Liver (tissue), 3 donors: ENCODE measurements around the gene IGLON5.

ENCODE experiments used
- EGR1 ChIP-seq, 2 donors: IDR thresholded peaks; 2 replicates each; pipeline ENCODE4 v1.6.1; 2016 to 2018; ENCODE audit warnings: antibody characterized with exemption in 2 of 2, low read depth in 2 of 2
- GABPA ChIP-seq, 2 donors: IDR thresholded peaks in 1 of 2; conservative IDR thresholded peaks in 1 of 2; 2 replicates each; pipeline ENCODE4 v1.6.1; 2016; ENCODE audit warnings: antibody characterized with exemption in 2 of 2, mild to moderate bottlenecking in 1 of 2, moderate library complexity in 1 of 2
- TF ChIP-seq, protein P1 (sequence below): fragments of 150-350 bp; IDR thresholded peaks from 2 replicates; pipeline ENCODE4 v1.5.1; 2017; ENCODE audit warnings: improper control_type of control experiment, low read depth, low read length; ENCODE audit not compliant: missing input control
- donor health status: healthy.
- donor health status: healthy.

DNA sequence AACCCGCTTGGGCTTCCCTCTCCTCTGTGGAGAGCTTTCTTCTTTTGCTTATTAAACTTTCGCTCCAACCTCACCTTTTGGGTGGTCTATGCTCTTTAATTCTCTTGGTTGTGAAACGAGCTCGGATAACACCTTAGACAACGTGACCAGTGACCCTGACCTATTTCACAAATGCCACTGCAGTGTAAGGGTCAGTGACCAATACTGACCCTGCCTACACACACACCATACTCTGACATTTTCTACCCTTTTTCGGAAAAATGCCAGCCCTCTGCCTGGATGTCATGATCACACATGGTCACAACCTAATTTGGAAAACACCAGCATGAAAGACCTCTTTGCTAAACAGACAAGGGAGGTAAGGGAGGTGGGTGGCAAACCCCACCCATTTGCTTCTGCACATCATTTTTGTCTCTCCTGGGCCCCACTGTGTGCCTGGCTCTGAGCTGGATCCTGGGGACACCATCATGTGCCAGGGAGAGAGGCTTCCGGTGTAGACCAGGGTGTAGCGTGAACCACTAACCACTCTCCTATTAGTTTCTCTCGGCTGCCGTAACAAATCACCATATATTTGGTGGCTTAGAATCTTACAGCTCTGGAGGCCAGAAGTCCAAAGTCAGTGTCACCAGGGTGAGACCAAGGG is 44.8 kb downstream of the IGLON5 start:
- TF ChIP-seq, protein P1, sequence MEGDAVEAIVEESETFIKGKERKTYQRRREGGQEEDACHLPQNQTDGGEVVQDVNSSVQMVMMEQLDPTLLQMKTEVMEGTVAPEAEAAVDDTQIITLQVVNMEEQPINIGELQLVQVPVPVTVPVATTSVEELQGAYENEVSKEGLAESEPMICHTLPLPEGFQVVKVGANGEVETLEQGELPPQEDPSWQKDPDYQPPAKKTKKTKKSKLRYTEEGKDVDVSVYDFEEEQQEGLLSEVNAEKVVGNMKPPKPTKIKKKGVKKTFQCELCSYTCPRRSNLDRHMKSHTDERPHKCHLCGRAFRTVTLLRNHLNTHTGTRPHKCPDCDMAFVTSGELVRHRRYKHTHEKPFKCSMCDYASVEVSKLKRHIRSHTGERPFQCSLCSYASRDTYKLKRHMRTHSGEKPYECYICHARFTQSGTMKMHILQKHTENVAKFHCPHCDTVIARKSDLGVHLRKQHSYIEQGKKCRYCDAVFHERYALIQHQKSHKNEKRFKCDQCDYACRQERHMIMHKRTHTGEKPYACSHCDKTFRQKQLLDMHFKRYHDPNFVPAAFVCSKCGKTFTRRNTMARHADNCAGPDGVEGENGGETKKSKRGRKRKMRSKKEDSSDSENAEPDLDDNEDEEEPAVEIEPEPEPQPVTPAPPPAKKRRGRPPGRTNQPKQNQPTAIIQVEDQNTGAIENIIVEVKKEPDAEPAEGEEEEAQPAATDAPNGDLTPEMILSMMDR = no peak
- TF ChIP-seq EGR1 (IDR thresholded peaks at IDR 0.05; ENCODE audit: low read depth in 2 of 2) (peak; percentile 31 to 74), GABPA (IDR thresholded peaks at IDR 0.05 in 1 of 2, conservative IDR thresholded peaks at IDR 0.05 in 1 of 2) (peak in 1 of 2 donors; percentile 61)
